Activated gamma-delta T cell treated with anti-CD3 and anti-CD28 coated beads, Interleukin-2, amount 50 U/mL, for 16 hours (primary cell): ENCODE measurements around the gene PTGIR.

Experiments used
- DNase-seq: peaks from one replicate; pipeline ENCODE4 v3.0.0-alpha.2; 2020; ENCODE audit warnings: low read depth

The PTGIR gene

GRCh38 chr19:46601318-46602224 is 23.3 kb downstream of the PTGIR start, which contains the start of gene CALM3:
TSS of gene CALM3 (plus strand) at chr19:46601330. CDS start at chr19:46601435, 105 bp downstream.
- DNase-seq: no peak

GRCh38 chr19:46600384-46601317 is 24.2 kb downstream of the PTGIR start:
- peak; percentile 93 for DNase-seq

GRCh38 chr19:46599716-46600373 is 25.0 kb downstream of the PTGIR start:
- DNase-seq: no peak

GRCh38 chr19:46598372-46598917 is 26.4 kb downstream of the PTGIR start:
- no peak for DNase-seq

- no peak for DNase-seq
These were observed 28.9 kb downstream of the PTGIR start for GRCh38 chr19:46596008-46596407.

GRCh38 chr19:46591870-46592269 is 33.0 kb downstream of the PTGIR start:
- no peak for DNase-seq

GRCh38 chr19:46591254-46591653 is 33.6 kb downstream of the PTGIR start:
- no peak for DNase-seq

- DNase-seq: no peak
These were observed 37.0 kb downstream of the PTGIR start for GRCh38 chr19:46587861-46588260.

- no peak for DNase-seq
These were observed 38.6 kb downstream of the PTGIR start for GRCh38 chr19:46586294-46586693.

- no peak for DNase-seq
These were observed 39.4 kb downstream of the PTGIR start for GRCh38 chr19:46585539-46585938.

- no peak for DNase-seq
These were observed 44.6 kb downstream of the PTGIR start for GRCh38 chr19:46580247-46580646.

- no peak for DNase-seq
These were observed 45.5 kb downstream of the PTGIR start for GRCh38 chr19:46579361-46579879.

- DNase-seq: no peak
These were observed 46.4 kb downstream of the PTGIR start for GRCh38 chr19:46578450-46578849.

GRCh38 chr19:46574533-46574932 is 50.4 kb downstream of the PTGIR start:
- peak; percentile 1 for DNase-seq

GRCh38 chr19:46573679-46574498 is 51.0 kb downstream of the PTGIR start:
- DNase-seq: no peak

GRCh38 chr19:46571495-46571894 is 53.4 kb downstream of the PTGIR start:
- DNase-seq: no peak
